ENCODE results near the gene XYLB.
"Not testable (repeated sequence)": the region's sequence is repeated elsewhere in the genome, so short reads cannot be mapped to it uniquely, and the experiment has no call there.

XYLB gene

GRCh38 chr3:38421679-38422336, 75.2 kb downstream of the XYLB start:
- no peak overlapping the region for H3K27ac ChIP-seq (ENCODE audit: low read depth, low read length)
- no peak overlapping the region for H3K4me3 ChIP-seq (ENCODE audit: low read length)
- no peaks in the 10 kb centered on the region for H3K9me2 ChIP-seq (replicated peaks; ENCODE audit: control insufficient read depth, low read length)
- no peaks in the 10 kb centered on the region for H3K27me3 ChIP-seq (ENCODE audit: control insufficient read depth, low read length)
- peaks cover under 1% of the 10 kb centered on the region for H3K4me1 ChIP-seq (ENCODE audit: control insufficient read depth, low read length)
- H3K79me2 ChIP-seq (ENCODE audit: control insufficient read depth, low read length) = no peaks in the 10 kb centered on the region
- H4K20me1 ChIP-seq (ENCODE audit: control insufficient read depth, insufficient read depth, low read depth, low read length) = no peaks in the 10 kb centered on the region
- H3K4me2 ChIP-seq (ENCODE audit: low read length) = no peak overlapping the region
- no peaks in the 10 kb centered on the region for H3F3A ChIP-seq (ENCODE audit: control insufficient read depth, insufficient read depth)
- TF ChIP-seq EZH2phosphoT487 (IDR thresholded peaks at IDR 0.05; ENCODE audit: borderline replicate concordance, low read length) = no peak
- TF ChIP-seq CTCF (IDR thresholded peaks at IDR 0.05; ENCODE audit: low read depth, low read length, poor library complexity, severe bottlenecking) = no peak
- no peaks in the 10 kb centered on the region for H3K9me3 ChIP-seq (ENCODE audit: control insufficient read depth, insufficient read depth, low read length)
- no peaks in the 10 kb centered on the region for H3K36me3 ChIP-seq (ENCODE audit: control insufficient read depth, low read length)

GRCh38 chr3:38426798-38427426, 80.3 kb downstream of the XYLB start:
- H3K4me3 ChIP-seq (ENCODE audit: low read length); H3K4me2 ChIP-seq (ENCODE audit: low read length); H3K9me2 ChIP-seq (replicated peaks; ENCODE audit: control insufficient read depth, low read length); H4K20me1 ChIP-seq (ENCODE audit: control insufficient read depth, insufficient read depth, low read depth, low read length); H3K36me3 ChIP-seq (ENCODE audit: control insufficient read depth, low read length); H3K27ac ChIP-seq (ENCODE audit: low read depth, low read length); H3K79me2 ChIP-seq (ENCODE audit: control insufficient read depth, low read length); H3K4me1 ChIP-seq (ENCODE audit: control insufficient read depth, low read length); H3F3A ChIP-seq (ENCODE audit: control insufficient read depth, insufficient read depth); H3K27me3 ChIP-seq (ENCODE audit: control insufficient read depth, low read length); H3K9me3 ChIP-seq (ENCODE audit: control insufficient read depth, insufficient read depth, low read length): not testable (repeated sequence)

GRCh38 chr3:38432871-38433658, 86.5 kb downstream of the XYLB start:
- not testable (repeated sequence) for H3K27me3 ChIP-seq (ENCODE audit: control insufficient read depth, low read length); H3F3A ChIP-seq (ENCODE audit: control insufficient read depth, insufficient read depth); H3K4me2 ChIP-seq (ENCODE audit: low read length); H3K36me3 ChIP-seq (ENCODE audit: control insufficient read depth, low read length); H3K4me1 ChIP-seq (ENCODE audit: control insufficient read depth, low read length); H4K20me1 ChIP-seq (ENCODE audit: control insufficient read depth, insufficient read depth, low read depth, low read length); H3K4me3 ChIP-seq (ENCODE audit: low read length); H3K79me2 ChIP-seq (ENCODE audit: control insufficient read depth, low read length); H3K27ac ChIP-seq (ENCODE audit: low read depth, low read length); H3K9me2 ChIP-seq (replicated peaks; ENCODE audit: control insufficient read depth, low read length)
- H3K9me3 ChIP-seq (ENCODE audit: control insufficient read depth, insufficient read depth, low read length) = peaks cover 22% of the 10 kb centered on the region

GRCh38 chr3:38433661-38434060, 87.1 kb downstream of the XYLB start:
- H3K27ac ChIP-seq (ENCODE audit: low read depth, low read length) = not testable (repeated sequence)

GRCh38 chr3:38438436-38439069, 92.0 kb downstream of the XYLB start:
- H3F3A ChIP-seq (ENCODE audit: control insufficient read depth, insufficient read depth); H3K4me2 ChIP-seq (ENCODE audit: low read length); H3K9me3 ChIP-seq (ENCODE audit: control insufficient read depth, insufficient read depth, low read length); H4K20me1 ChIP-seq (ENCODE audit: control insufficient read depth, insufficient read depth, low read depth, low read length); H3K36me3 ChIP-seq (ENCODE audit: control insufficient read depth, low read length); H3K4me3 ChIP-seq (ENCODE audit: low read length); H3K9me2 ChIP-seq (replicated peaks; ENCODE audit: control insufficient read depth, low read length); H3K27ac ChIP-seq (ENCODE audit: low read depth, low read length); H3K4me1 ChIP-seq (ENCODE audit: control insufficient read depth, low read length); H3K79me2 ChIP-seq (ENCODE audit: control insufficient read depth, low read length); H3K27me3 ChIP-seq (ENCODE audit: control insufficient read depth, low read length): not testable (repeated sequence)

More at GRCh38 chr3:38433661-38434060, 87.1 kb downstream of the XYLB start:
- not testable (repeated sequence) for H3F3A ChIP-seq (ENCODE audit: control insufficient read depth, insufficient read depth); H3K27me3 ChIP-seq (ENCODE audit: control insufficient read depth, low read length); H3K4me1 ChIP-seq (ENCODE audit: control insufficient read depth, low read length); H3K36me3 ChIP-seq (ENCODE audit: control insufficient read depth, low read length); H3K79me2 ChIP-seq (ENCODE audit: control insufficient read depth, low read length); H3K4me2 ChIP-seq (ENCODE audit: low read length); H3K9me2 ChIP-seq (replicated peaks; ENCODE audit: control insufficient read depth, low read length); H3K4me3 ChIP-seq (ENCODE audit: low read length); H4K20me1 ChIP-seq (ENCODE audit: control insufficient read depth, insufficient read depth, low read depth, low read length)
- H3K9me3 ChIP-seq (ENCODE audit: control insufficient read depth, insufficient read depth, low read length) = peaks cover 22% of the 10 kb centered on the region

GRCh38 chr3:38443205-38443604, 96.6 kb downstream of the XYLB start:
- H4K20me1 ChIP-seq (ENCODE audit: control insufficient read depth, insufficient read depth, low read depth, low read length); H3F3A ChIP-seq (ENCODE audit: control insufficient read depth, insufficient read depth); H3K27me3 ChIP-seq (ENCODE audit: control insufficient read depth, low read length); H3K9me3 ChIP-seq (ENCODE audit: control insufficient read depth, insufficient read depth, low read length); H3K27ac ChIP-seq (ENCODE audit: low read depth, low read length); H3K4me2 ChIP-seq (ENCODE audit: low read length); H3K9me2 ChIP-seq (replicated peaks; ENCODE audit: control insufficient read depth, low read length); H3K79me2 ChIP-seq (ENCODE audit: control insufficient read depth, low read length); H3K36me3 ChIP-seq (ENCODE audit: control insufficient read depth, low read length); H3K4me1 ChIP-seq (ENCODE audit: control insufficient read depth, low read length); H3K4me3 ChIP-seq (ENCODE audit: low read length): not testable (repeated sequence)

Data from DOHH2 (cell line).